H1 (cell line): ENCODE measurements around the gene CLN5. TPM values are rescaled to one million over a fixed set of nuclear protein-coding genes. Genes with fewer than 3 reads are reported as not detected.

Source experiments
- CHD1 ChIP-seq: IDR thresholded peaks from 2 replicates; pipeline ENCODE4 v1.6.1; 2012; ENCODE audit warnings: low read depth, low read length, improper control_type of control experiment
- CHD7 ChIP-seq: fragments of 300-600 bp; sonication (generic); IDR thresholded peaks from 2 replicates; pipeline ENCODE4 v1.7.1; 2012; ENCODE audit warnings: low read length, moderate library complexity, mild to moderate bottlenecking, inconsistent platforms; ENCODE audit not compliant: insufficient replicate concordance
- CTBP2 ChIP-seq: IDR thresholded peaks from 2 replicates; pipeline ENCODE4 v1.7.0; 2011; ENCODE audit warnings: borderline replicate concordance, mild to moderate bottlenecking, moderate library complexity, mixed read lengths, low read length; ENCODE audit not compliant: insufficient read depth, insufficient read length
- GABPA ChIP-seq: IDR thresholded peaks from 2 replicates; pipeline ENCODE4 v1.6.1; 2011; ENCODE audit warnings: mild to moderate bottlenecking, low read length, moderate library complexity, borderline replicate concordance; ENCODE audit not compliant: insufficient read depth
- GTF2F1 ChIP-seq: IDR thresholded peaks from 2 replicates; pipeline ENCODE4 v1.6.1; 2012; ENCODE audit warnings: low read depth, low read length, improper control_type of control experiment, borderline replicate concordance
- HDAC6 ChIP-seq: IDR thresholded peaks from one replicate; pipeline ENCODE4 v1.7.1; 2012; ENCODE audit warnings: low read depth, mild to moderate bottlenecking, inconsistent platforms, low read length, moderate library complexity
- KDM5A ChIP-seq: fragments of 200-600 bp; IDR thresholded peaks from 2 replicates; pipeline ENCODE4 v1.7.1; 2012; ENCODE audit warnings: mild to moderate bottlenecking, low read length, inconsistent platforms, mixed read lengths
- NRF1 ChIP-seq: IDR thresholded peaks from 2 replicates; pipeline ENCODE4 v1.6.1; 2011; ENCODE audit warnings: mild to moderate bottlenecking, low read depth, low read length, improper control_type of control experiment
- SIN3A ChIP-seq, 2 experiments: IDR thresholded peaks in 1 of 2; conservative IDR thresholded peaks in 1 of 2; 2 replicates each; pipeline ENCODE4 v1.6.1; 2011 to 2012; ENCODE audit warnings: low read length in 2 of 2, improper control_type of control experiment in 1 of 2, low read depth in 1 of 2, mild to moderate bottlenecking in 1 of 2
- SP2 ChIP-seq: IDR thresholded peaks from 2 replicates; pipeline ENCODE4 v1.6.1; 2012; ENCODE audit warnings: mild to moderate bottlenecking, low read length, inconsistent platforms
- TCF12 ChIP-seq: IDR thresholded peaks from 2 replicates; pipeline ENCODE4 v1.6.1; 2011; ENCODE audit warnings: low read depth, mild to moderate bottlenecking, low read length
- polyA plus RNA-seq, 7 experiments: library from polyadenylated mRNA; depleted of rRNA in 3 of 7; stranded (reverse) in 5 of 7; unstranded in 2 of 7; fragments of >200 nt in 5 of 7; fragments of 200-250 nt in 2 of 7; gene quantifications; 1 replicate in 5 of 7; 2 replicates in 1 of 7; 4 replicates in 1 of 7; pipeline versions ENCODE4 v1.2.1 to v1.2.3, GENCODE V29; 2011 to 2013; ENCODE audit warnings: missing spikeins in 2 of 7, mixed read lengths in 2 of 7
- total RNA-seq: library from RNA; stranded (reverse); fragmentation: NEBNext Ultra II Directional; extraction: Animal tissue kit (Norgen Biotek cat#: 25700); gene quantifications from 2 replicates; pipeline ENCODE4 v1.2.1, GENCODE V29; 2021

CLN5 gene
- total and polyA plus RNA-seq, 2 of the 8 experiments (the other 6 are each of a cell fraction or from before 2014, with no cell fraction given), result 5.3 to 10.1 TPM

- no peak for TF ChIP-seq CHD7
- TF ChIP-seq NRF1, result no peak
- TF ChIP-seq HDAC6, result no peak
- no peak for TF ChIP-seq GTF2F1
- TF ChIP-seq GABPA, result no peak
- no peak for TF ChIP-seq CTBP2
- no peak for TF ChIP-seq SIN3A (conservative IDR thresholded peaks at IDR 0.05 in 1 of 2, IDR thresholded peaks at IDR 0.05 in 1 of 2; ENCODE audit: low read depth in 1 of 2, low read length in 2 of 2)
- no peak for TF ChIP-seq KDM5A
- no peak for TF ChIP-seq CHD1
- no peak for TF ChIP-seq TCF12
- no peak for TF ChIP-seq SP2
These were observed 48.2 kb downstream of the CLN5 start (continued) for GRCh38 chr13:77040076-77040475.
